GM10266 (cell line): ENCODE results near the gene GMDS.

Source experiments
- DNase-seq: peaks from one replicate; pipeline ENCODE4 v3.0.0; 2012; ENCODE audit errors: extremely low spot score
- TF ChIP-seq, protein P1 (sequence below): IDR thresholded peaks from 2 replicates; pipeline ENCODE4 v1.5.1; 2012; ENCODE audit warnings: mild to moderate bottlenecking, low read depth; ENCODE audit not compliant: control insufficient read depth, insufficient read depth; ENCODE audit errors: missing control alignments

GMDS gene

GRCh38 chr6:1575210-1576041 lies 670.0 kb downstream of the GMDS start:
- TF ChIP-seq, protein P1, sequence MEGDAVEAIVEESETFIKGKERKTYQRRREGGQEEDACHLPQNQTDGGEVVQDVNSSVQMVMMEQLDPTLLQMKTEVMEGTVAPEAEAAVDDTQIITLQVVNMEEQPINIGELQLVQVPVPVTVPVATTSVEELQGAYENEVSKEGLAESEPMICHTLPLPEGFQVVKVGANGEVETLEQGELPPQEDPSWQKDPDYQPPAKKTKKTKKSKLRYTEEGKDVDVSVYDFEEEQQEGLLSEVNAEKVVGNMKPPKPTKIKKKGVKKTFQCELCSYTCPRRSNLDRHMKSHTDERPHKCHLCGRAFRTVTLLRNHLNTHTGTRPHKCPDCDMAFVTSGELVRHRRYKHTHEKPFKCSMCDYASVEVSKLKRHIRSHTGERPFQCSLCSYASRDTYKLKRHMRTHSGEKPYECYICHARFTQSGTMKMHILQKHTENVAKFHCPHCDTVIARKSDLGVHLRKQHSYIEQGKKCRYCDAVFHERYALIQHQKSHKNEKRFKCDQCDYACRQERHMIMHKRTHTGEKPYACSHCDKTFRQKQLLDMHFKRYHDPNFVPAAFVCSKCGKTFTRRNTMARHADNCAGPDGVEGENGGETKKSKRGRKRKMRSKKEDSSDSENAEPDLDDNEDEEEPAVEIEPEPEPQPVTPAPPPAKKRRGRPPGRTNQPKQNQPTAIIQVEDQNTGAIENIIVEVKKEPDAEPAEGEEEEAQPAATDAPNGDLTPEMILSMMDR: no peak
- no peak for DNase-seq

DNA sequence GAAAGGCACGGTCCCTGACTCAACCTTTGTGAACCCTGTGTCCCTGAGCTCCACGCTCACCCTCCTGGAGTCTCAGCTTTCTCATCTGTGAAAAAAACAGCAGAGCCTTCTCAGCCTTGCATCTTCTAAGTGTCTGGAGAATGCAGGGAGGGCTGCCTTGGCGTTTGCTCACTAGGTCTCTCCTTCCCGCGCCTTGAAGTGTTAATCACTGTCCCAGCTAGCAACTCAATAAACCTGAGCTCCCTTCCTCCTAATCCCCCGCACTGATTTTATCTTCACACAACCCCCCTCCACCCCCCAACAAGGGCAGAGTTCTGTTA lies 670.6 kb downstream of the GMDS start:
- TF ChIP-seq, protein P1: no peak
- DNase-seq: no peak

- DNase-seq: no peak
Observed at GRCh38 chr6:1574083-1574761, 671.2 kb downstream of the GMDS start.

More at GRCh38 chr6:1574083-1574761, 671.2 kb downstream of the GMDS start:
- TF ChIP-seq, protein P1: no peak
